Fibroblast of pulmonary artery (primary cell): ENCODE results near the gene F7.
"Not testable (repeated sequence)": the region's sequence is repeated elsewhere in the genome, so short reads cannot be mapped to it uniquely, and the experiment has no call there.

Source experiments
- DNase-seq: peaks from one replicate; pipeline ENCODE4 v3.0.0-alpha.2; 2010; ENCODE audit warnings: low read depth
- H3K4me3 ChIP-seq: replicated peaks from 2 replicates; pipeline ENCODE4 v1.5.1; 2011; ENCODE audit warnings: low read depth, mild to moderate bottlenecking, control low read depth, low read length, moderate library complexity
- TF ChIP-seq, protein P1 (sequence below): IDR thresholded peaks from 2 replicates; pipeline ENCODE4 v1.5.1; 2011; ENCODE audit warnings: mild to moderate bottlenecking, control low read depth, low read length, inconsistent platforms; ENCODE audit errors: missing control alignments

The F7 gene

DNA sequence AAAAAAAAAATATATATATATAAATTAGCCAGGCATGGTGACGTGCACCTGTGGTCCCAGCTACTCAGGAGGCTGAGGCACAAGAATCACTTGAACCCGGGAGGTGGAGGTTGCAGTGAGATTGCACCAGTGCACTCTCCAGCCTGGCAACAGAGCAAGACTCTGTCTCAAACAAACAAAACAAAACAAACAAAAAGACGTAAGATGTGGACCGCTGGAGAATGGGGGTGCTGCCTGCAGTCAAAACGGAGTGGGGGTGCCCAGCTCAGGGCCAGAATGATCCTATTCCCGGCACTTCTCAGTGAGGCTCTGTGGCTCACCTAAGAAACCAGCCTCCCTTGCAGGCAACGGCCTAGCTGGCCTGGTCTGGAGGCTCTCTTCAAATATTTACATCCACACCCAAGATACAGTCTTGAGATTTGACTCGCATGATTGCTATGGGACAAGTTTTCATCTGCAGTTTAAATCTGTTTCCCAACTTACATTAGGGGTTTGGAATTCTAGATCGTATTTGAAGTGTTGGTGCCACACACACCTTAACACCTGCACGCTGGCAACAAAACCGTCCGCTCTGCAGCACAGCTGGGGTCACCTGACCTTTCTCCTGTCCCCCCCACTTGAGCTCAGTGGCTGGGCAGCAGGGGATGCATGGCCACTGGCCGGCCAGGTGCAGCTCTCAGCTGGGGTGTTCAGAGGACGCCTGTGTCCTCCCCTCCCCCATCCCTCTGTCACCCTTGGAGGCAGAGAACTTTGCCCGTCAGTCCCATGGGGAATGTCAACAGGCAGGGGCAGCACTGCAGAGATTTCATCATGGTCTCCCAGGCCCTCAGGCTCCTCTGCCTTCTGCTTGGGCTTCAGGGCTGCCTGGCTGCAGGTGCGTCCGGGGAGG lies at the start of gene F7:
TSS of gene F7 (plus strand) at position 760 of the 889 bp plus-strand sequence. CDS start at position 811, 51 bp downstream.
- TF ChIP-seq, protein P1, sequence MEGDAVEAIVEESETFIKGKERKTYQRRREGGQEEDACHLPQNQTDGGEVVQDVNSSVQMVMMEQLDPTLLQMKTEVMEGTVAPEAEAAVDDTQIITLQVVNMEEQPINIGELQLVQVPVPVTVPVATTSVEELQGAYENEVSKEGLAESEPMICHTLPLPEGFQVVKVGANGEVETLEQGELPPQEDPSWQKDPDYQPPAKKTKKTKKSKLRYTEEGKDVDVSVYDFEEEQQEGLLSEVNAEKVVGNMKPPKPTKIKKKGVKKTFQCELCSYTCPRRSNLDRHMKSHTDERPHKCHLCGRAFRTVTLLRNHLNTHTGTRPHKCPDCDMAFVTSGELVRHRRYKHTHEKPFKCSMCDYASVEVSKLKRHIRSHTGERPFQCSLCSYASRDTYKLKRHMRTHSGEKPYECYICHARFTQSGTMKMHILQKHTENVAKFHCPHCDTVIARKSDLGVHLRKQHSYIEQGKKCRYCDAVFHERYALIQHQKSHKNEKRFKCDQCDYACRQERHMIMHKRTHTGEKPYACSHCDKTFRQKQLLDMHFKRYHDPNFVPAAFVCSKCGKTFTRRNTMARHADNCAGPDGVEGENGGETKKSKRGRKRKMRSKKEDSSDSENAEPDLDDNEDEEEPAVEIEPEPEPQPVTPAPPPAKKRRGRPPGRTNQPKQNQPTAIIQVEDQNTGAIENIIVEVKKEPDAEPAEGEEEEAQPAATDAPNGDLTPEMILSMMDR, result no peak
- H3K4me3 ChIP-seq, result no peak within 1 kb of the TSS
- no peak for DNase-seq

DNA sequence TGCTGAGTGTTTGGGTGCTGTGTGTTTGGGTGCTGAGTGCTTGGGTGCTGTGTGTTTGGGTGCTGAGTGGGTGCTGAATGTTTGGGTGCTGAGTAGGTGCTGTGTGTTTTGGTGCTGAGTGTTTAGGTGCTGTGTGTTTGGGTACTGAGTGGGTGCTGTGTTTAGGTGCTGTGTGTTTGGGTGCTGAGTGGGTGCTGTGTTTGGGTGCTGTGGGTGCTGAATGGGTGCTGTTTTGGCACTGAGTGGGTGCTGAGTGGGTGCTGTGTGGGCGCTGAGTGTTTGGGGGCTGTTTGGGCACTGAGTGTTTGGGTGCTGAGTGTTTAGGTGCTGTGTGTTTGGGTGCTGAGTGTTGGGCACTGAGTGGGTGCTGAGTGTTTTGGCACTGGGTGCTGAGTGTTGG lies 48.5 kb upstream of the F7 start:
- DNase-seq, result no peak
- no peak overlapping the region for H3K4me3 ChIP-seq
- TF ChIP-seq, protein P1, result no peak

DNA sequence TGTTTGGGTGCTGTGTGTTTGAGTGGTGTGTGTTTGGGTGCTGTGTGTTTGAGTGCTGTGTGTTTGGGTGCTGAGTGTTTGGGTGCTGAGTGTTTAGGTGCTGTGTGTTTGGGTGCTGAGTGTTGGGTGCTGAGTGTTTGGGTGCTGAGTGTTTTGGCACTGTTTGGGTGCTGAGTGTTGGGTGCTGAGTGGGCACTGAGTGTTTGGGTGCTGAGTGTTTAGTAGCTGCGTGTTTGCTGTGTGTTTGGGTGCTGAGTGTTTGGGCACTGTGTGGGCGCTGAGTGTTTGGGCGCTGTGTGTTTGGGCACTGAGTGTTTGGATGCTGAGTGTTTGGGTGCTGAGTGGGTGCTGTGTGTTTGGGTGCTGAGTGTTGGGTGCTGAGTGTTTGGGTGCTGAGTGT lies 48.0 kb upstream of the F7 start:
- DNase-seq, result not testable (repeated sequence)

DNA sequence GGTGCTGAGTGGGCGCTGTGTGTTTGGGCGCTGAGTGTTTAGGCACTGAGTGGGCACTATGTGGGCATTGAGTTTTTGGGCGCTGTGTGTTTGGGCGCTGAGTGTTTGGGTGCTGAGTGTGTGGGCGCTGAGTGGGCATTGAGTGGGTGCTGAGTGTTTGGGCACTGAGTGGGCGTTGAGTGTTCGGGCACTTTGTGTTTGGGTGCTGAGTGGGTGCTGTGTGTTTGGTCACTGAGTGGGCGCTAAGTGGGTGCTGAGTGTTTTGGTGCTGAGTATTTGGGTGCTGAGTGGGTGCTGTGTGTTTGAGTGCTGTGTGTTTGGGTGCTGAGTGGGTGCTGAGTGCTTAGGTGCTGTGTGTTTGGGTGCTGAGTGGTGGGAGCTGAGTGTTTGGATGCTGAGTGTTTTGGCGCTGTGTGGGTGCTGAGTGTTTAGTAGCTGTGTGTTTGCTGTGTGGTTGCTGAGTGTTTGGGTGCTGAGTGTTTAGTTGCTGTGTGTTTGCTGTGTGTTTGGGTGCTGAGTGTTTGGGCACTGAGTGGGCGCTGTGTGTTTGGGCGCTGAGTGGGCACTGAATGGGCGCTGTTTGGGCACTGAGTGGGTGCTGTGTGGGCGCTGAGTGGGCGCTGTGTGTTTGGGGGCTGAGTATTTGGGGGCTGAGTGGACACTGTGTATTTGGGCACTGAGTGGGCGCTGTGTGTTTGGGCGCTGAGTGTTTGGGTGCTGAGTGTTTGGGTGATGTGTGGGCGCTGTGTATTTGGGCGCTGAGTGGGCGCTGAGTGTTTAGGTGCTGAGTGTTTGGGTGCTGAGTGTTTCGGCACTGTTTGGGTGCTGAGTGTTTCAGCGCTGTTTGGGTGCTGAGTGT lies 47.2 kb upstream of the F7 start:
- H3K4me3 ChIP-seq, result no peak overlapping the region
- TF ChIP-seq, protein P1, result no peak
- DNase-seq, result no peak

More for the DNA sequence above, 48.0 kb upstream of the F7 start:
- H3K4me3 ChIP-seq, result not testable (repeated sequence)

DNA sequence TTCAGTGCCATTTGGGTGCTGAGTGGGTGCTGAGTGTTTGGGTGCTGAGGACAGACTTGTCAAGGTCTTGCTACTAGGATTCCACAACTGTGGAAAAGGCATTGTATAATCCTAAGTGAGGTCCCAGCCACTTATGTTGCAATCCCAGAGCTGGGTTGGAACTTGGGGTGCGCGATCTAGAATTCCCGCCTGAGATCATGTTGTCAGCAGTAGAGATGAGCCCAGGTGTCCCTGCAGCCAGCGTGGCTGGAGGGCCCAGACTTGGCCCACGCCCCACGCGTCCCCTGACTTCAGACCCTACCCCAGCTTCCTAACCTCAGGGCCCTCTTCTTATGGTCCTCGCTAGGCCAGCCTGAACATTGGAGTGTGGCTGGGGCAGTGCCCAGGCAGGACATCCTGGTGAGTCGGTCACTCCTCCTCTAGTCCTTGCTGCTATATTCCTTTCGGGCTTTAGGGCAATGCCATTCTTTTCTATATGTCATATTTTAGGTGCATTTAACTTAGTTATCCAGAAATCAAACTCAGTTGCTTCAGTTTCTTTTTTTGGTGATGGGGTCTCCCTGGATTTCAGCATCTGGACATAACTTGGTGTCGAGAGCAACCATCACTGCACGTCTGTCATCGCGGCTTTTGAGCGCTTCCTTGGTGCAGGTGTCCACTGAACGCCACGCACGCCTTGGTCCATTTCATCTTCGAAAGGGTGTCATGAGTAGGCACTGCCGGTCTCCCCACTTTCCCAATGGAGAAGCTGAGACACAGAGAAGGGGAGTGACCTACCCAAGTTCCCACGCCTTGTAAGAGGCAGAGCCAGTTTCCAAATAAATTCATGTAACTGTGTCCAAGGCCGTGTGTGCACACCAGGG lies 46.4 kb upstream of the F7 start:
- peak; percentile 28 for DNase-seq
- TF ChIP-seq, protein P1, result no peak
- no peak overlapping the region for H3K4me3 ChIP-seq

DNA sequence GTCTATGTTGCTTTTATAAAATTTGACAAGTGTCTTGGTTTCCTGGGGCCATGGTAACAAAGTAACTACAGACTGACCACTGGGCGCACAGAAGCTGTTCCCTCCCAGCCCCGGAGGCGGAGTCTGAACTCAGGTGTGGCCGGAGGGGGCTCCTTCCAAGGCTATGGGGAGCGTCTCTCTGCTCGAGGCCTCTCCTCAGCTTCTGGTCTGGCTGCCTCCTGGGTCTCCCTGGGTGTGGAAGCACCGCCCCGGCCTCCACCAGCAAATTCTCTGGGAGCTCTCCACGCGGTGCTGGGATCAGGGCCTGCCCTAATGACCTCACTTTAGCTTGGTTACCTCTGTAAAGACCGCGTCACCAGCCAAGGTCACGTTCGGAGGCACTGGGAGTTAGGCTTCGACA lies 45.7 kb upstream of the F7 start:
- no peak overlapping the region for H3K4me3 ChIP-seq
- TF ChIP-seq, protein P1, result no peak
- DNase-seq, result no peak
